Hippocampal formation (tissue), 2 donors: ENCODE data around the gene RILP.

Experiments
- DNase-seq, 2 donors: peaks; one replicate each; lab custom pipeline; 2025; lab: John Stamatoyannopoulos, UW

The RILP gene

GRCh38 chr17:1604831-1605528 is 44.7 kb downstream of the RILP start:
- DNase-seq, result no peak

GRCh38 chr17:1601571-1601970 is 48.1 kb downstream of the RILP start:
- no peak for DNase-seq

GRCh38 chr17:1598399-1599095 is 51.1 kb downstream of the RILP start:
- DNase-seq, result no peak

- no peak for DNase-seq
Observed at GRCh38 chr17:1597861-1598342, 51.8 kb downstream of the RILP start.
